ENCODE data around the gene CRTC3.

The CRTC3 gene

GRCh38 chr15:90545095-90545494 is 15.4 kb downstream of the CRTC3 start:
- H3K9ac ChIP-seq (ENCODE audit: low read depth, low read length, poor library complexity, severe bottlenecking) = no peak overlapping the region
- no peaks in the 10 kb centered on the region for H3K9me2 ChIP-seq (replicated peaks; ENCODE audit: low read depth, low read length)
- H3K36me3 ChIP-seq (ENCODE audit: insufficient read depth, low read length) = peaks cover 17% of the 10 kb centered on the region
- H3K4me3 ChIP-seq (ENCODE audit: low read length, poor library complexity, severe bottlenecking) = no peak overlapping the region
- no peak overlapping the region for H3K4me2 ChIP-seq (ENCODE audit: low read depth, low read length, poor library complexity, severe bottlenecking)
- H3K4me1 ChIP-seq (ENCODE audit: insufficient read depth, low read length, poor library complexity, severe bottlenecking) = peaks cover 6% of the 10 kb centered on the region
- H3F3A ChIP-seq (ENCODE audit: low read depth) = no peaks in the 10 kb centered on the region
- peaks cover 19% of the 10 kb centered on the region for H3K79me2 ChIP-seq (ENCODE audit: insufficient read depth, low read length)
- no peaks in the 10 kb centered on the region for H3K27me3 ChIP-seq (ENCODE audit: insufficient read depth, low read length, poor library complexity, severe bottlenecking)
- H3K9me3 ChIP-seq (ENCODE audit: insufficient read depth, low read depth, low read length) = no peaks in the 10 kb centered on the region
- peak; percentile 33 for TF ChIP-seq CTCF (conservative IDR thresholded peaks at IDR 0.05; ENCODE audit: low read length)
- TF ChIP-seq EZH2phosphoT487 (IDR thresholded peaks at IDR 0.05; ENCODE audit: borderline replicate concordance) = no peak
- no peaks in the 10 kb centered on the region for H4K20me1 ChIP-seq (ENCODE audit: insufficient read depth, low read length, poor library complexity, severe bottlenecking)
- no peak overlapping the region for H2AFZ ChIP-seq (ENCODE audit: low read length)

- Histone ChIP-seq H2AFZ (ENCODE audit: low read length) (no peak overlapping the region), H3K4me1 (ENCODE audit: insufficient read depth, low read length, poor library complexity, severe bottlenecking) (peaks cover 6% of the 10 kb centered on the region), H3K4me2 (ENCODE audit: low read depth, low read length, poor library complexity, severe bottlenecking) (no peak overlapping the region), H3K4me3 (ENCODE audit: low read length, poor library complexity, severe bottlenecking) (no peak overlapping the region), H3K79me2 (ENCODE audit: insufficient read depth, low read length) (peaks cover 17% of the 10 kb centered on the region; the same call in 1 of the 2 replicates), H3K9me2 (replicated peaks; ENCODE audit: low read depth, low read length) (no peaks in the 10 kb centered on the region), H3K36me3 (ENCODE audit: insufficient read depth, low read length) (peaks cover 25% of the 10 kb centered on the region; the same call in 1 of the 2 replicates), H3K27me3 (ENCODE audit: insufficient read depth, low read length, poor library complexity, severe bottlenecking) (no peaks in the 10 kb centered on the region), H4K20me1 (ENCODE audit: insufficient read depth, low read length, poor library complexity, severe bottlenecking) (no peaks in the 10 kb centered on the region), H3K9ac (ENCODE audit: low read depth, low read length, poor library complexity, severe bottlenecking) (no peak overlapping the region), H3K9me3 (ENCODE audit: insufficient read depth, low read depth, low read length) (no peaks in the 10 kb centered on the region), H3F3A (ENCODE audit: low read depth) (no peaks in the 10 kb centered on the region; the same call in 1 of the 2 replicates)
- no peak for TF ChIP-seq CTCF (conservative IDR thresholded peaks at IDR 0.05; ENCODE audit: low read length)
- no peak for TF ChIP-seq EZH2phosphoT487 (IDR thresholded peaks at IDR 0.05; ENCODE audit: borderline replicate concordance)
Observed at GRCh38 chr15:90547540-90547939, 17.8 kb downstream of the CRTC3 start.

GRCh38 chr15:90550919-90551318 is 21.2 kb downstream of the CRTC3 start:
- no peak overlapping the region for H3K9ac ChIP-seq (ENCODE audit: low read depth, low read length, poor library complexity, severe bottlenecking)
- no peak overlapping the region for H3K4me3 ChIP-seq (ENCODE audit: low read length, poor library complexity, severe bottlenecking)
- no peaks in the 10 kb centered on the region for H4K20me1 ChIP-seq (ENCODE audit: insufficient read depth, low read length, poor library complexity, severe bottlenecking)
- no peaks in the 10 kb centered on the region for H3K9me2 ChIP-seq (replicated peaks; ENCODE audit: low read depth, low read length)
- H3K4me1 ChIP-seq (ENCODE audit: insufficient read depth, low read length, poor library complexity, severe bottlenecking) = peaks cover 6% of the 10 kb centered on the region
- H3K27me3 ChIP-seq (ENCODE audit: insufficient read depth, low read length, poor library complexity, severe bottlenecking) = no peaks in the 10 kb centered on the region
- peaks cover 4% of the 10 kb centered on the region; the same call in 1 of the 2 replicates for H3F3A ChIP-seq (ENCODE audit: low read depth)
- no peaks in the 10 kb centered on the region for H3K9me3 ChIP-seq (ENCODE audit: insufficient read depth, low read depth, low read length)
- H3K4me2 ChIP-seq (ENCODE audit: low read depth, low read length, poor library complexity, severe bottlenecking) = no peak overlapping the region
- H2AFZ ChIP-seq (ENCODE audit: low read length) = no peak overlapping the region
- H3K79me2 ChIP-seq (ENCODE audit: insufficient read depth, low read length) = peaks cover 11% of the 10 kb centered on the region; the same call in 1 of the 2 replicates
- peaks cover 29% of the 10 kb centered on the region; the same call in 1 of the 2 replicates for H3K36me3 ChIP-seq (ENCODE audit: insufficient read depth, low read length)
- no peak for TF ChIP-seq CTCF (conservative IDR thresholded peaks at IDR 0.05; ENCODE audit: low read length)
- no peak for TF ChIP-seq EZH2phosphoT487 (IDR thresholded peaks at IDR 0.05; ENCODE audit: borderline replicate concordance)
